Suprapubic skin (tissue), 4 donors: Measurements from ENCODE around the gene STK38L.

Experiments used
- POLR2A ChIP-seq, 2 donors: fragments of 450-650 bp; IDR thresholded peaks; one replicate each; pipeline ENCODE4 v1.6.1; 2017; ENCODE audit warnings: antibody characterized with exemption in 2 of 2, mild to moderate bottlenecking in 2 of 2, moderate library complexity in 2 of 2
- POLR2AphosphoS5 ChIP-seq, 3 donors: sonication (generic); formaldehyde crosslinking; IDR thresholded peaks; one replicate each; pipeline ENCODE4 v1.6.1; 2017; ENCODE audit warnings: antibody characterized with exemption in 3 of 3
- TF ChIP-seq, protein P1 (sequence below), 2 donors: fragments of 200-600 bp in 1 of 2; fragments of 450-650 bp in 1 of 2; sonication (generic) in 1 of 2; IDR thresholded peaks; one replicate each; pipeline ENCODE4 v1.5.1; 2016 to 2019; ENCODE audit warnings: antibody characterized with exemption in 2 of 2, mild to moderate bottlenecking in 1 of 2, moderate library complexity in 1 of 2

DNA sequence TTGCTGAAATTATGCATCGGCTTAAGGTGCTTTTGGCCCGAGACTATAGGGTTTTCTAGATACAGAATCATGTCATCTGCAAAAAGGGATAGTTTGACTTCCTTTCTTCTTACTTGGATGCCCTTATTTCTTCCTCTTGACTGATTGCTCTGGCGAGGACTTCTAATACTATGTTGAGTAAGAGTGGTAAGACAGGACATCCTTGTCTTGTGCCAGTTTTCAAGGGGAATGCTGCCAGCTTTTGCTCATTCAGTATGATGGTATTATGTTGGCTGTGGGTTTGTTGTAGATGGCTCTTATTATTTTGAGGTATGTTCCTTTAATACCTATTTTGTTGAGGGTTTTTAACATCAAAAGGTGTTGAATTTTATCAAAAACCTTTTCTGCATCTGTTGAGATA lies 96.9 kb downstream of the STK38L start:
- TF ChIP-seq, protein P1, sequence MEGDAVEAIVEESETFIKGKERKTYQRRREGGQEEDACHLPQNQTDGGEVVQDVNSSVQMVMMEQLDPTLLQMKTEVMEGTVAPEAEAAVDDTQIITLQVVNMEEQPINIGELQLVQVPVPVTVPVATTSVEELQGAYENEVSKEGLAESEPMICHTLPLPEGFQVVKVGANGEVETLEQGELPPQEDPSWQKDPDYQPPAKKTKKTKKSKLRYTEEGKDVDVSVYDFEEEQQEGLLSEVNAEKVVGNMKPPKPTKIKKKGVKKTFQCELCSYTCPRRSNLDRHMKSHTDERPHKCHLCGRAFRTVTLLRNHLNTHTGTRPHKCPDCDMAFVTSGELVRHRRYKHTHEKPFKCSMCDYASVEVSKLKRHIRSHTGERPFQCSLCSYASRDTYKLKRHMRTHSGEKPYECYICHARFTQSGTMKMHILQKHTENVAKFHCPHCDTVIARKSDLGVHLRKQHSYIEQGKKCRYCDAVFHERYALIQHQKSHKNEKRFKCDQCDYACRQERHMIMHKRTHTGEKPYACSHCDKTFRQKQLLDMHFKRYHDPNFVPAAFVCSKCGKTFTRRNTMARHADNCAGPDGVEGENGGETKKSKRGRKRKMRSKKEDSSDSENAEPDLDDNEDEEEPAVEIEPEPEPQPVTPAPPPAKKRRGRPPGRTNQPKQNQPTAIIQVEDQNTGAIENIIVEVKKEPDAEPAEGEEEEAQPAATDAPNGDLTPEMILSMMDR (IDR thresholded peaks at IDR 0.05) = no peak
- no peak for TF ChIP-seq POLR2A (IDR thresholded peaks at IDR 0.05)
- TF ChIP-seq POLR2AphosphoS5 (IDR thresholded peaks at IDR 0.05) = no peak
